HTERT RPE-1 (cell line): ENCODE results near the gene TRIM22.
"Not testable (repeated sequence)": the region's sequence is repeated elsewhere in the genome, so short reads cannot be mapped to it uniquely, and the experiment has no call there.

Experiments used
- in situ Hi-C: fragments of 300-500 bp; cut with MboI; formaldehyde crosslinking; loops from 4 replicates; pipeline ENCODE4 v1.14.3; 2020; ENCODE audit warnings: low sequenced_read_pairs

TRIM22 gene, protein sequence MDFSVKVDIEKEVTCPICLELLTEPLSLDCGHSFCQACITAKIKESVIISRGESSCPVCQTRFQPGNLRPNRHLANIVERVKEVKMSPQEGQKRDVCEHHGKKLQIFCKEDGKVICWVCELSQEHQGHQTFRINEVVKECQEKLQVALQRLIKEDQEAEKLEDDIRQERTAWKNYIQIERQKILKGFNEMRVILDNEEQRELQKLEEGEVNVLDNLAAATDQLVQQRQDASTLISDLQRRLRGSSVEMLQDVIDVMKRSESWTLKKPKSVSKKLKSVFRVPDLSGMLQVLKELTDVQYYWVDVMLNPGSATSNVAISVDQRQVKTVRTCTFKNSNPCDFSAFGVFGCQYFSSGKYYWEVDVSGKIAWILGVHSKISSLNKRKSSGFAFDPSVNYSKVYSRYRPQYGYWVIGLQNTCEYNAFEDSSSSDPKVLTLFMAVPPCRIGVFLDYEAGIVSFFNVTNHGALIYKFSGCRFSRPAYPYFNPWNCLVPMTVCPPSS

DNA sequence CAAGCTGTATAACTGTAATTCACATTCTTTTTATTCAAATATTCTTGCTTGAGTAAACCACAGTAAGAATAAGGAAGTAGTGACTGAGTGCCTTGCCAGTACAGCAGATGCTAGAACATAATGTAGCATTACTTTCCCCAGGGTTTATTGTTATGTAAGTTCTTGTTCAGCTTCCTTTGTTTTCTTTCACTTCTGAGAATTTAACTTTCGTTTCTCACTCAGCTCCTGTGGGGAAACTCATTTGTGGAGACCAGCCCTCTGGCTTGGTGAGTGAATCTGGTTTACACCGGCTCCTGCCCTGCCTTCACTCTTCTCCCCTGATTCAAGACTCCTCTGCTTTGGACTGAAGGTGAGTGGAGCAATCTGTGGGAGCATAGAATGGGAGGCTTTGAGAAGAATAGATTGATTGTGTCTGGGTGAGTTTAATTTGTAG lies at the start of gene TRIM22:
TSS of gene TRIM22 (plus strand) at position 240 of the 433 bp plus-strand sequence. CDS start 6,443 bp downstream, outside the sequence.
- in situ Hi-C loops = no loop called here

DNA sequence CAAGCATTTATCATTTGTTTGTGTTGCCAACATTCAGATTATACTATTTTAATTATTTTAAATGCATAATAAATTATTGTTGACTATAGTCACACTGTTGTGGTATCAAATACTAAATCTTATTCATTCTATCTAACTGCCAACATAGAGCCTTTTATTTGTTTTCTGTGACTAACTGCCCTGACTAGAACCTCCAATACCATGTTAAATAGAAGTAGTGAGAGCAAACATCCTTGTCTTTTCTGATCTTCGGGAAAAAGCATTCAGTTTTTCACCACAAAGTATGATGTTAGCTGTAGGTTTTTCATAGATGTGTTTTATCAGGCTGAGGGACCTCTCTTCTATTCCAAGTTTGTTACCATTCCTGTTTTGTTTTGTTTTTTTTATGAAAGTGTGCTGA lies 49.6 kb upstream of the TRIM22 start:
- in situ Hi-C loops = no loop called here

DNA sequence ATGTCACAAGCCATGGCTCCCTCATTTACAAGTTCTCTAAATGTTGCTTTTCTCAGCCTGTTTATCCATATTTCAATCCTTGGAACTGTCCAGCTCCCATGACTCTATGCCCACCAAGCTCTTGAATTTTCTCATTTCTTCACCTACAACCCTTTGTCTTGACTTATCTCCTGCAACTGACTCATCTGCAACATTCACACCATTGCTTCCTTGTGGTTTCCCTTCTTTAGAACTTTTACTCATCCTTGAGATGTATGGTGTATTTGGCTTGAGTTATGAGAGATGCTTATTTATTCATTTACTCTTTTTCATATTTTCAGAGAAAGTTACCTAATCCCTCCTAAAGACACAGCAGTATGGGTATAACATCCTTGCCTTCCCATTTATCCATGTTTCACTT lies 46.0 kb upstream of the TRIM22 start:
- in situ Hi-C loops = no loop called here

DNA sequence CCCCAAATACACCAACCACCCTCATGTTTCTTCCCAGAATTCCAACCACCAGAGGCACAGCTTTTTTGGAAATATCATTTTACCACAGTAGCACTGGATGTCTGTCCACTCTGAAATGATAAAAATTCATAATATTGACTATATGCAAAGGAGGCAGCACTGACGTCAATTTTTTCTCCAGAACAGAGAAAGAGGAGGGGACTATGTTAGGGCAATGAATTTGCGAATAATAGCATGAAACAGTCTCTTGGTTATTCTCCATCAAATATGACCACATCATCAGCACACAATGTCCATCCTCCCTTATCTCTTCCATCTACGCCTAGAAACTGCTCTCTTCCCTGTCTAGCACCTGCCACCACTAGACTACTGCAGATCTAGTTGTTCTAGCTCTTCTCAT lies 43.5 kb upstream of the TRIM22 start:
- in situ Hi-C loops = no loop called here

DNA sequence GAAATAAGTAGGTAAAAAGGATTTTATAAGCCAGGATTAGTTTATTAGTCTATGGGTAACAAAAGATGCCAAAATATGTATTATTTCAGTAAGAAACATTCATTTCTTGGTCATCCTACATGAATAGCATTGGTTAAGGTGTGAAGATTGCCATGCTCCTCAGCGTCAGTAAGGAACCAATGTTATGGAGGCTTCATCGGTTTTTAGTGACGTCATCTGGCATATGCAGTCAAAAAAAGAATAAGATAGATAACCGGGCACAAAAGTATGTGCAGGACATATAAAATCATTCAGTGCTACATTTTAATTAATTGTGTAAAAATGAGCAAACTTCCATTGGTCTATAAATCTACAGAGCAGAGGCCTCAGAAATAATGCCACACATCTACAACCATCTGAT lies 34.1 kb upstream of the TRIM22 start:
- in situ Hi-C loops = no loop called here

DNA sequence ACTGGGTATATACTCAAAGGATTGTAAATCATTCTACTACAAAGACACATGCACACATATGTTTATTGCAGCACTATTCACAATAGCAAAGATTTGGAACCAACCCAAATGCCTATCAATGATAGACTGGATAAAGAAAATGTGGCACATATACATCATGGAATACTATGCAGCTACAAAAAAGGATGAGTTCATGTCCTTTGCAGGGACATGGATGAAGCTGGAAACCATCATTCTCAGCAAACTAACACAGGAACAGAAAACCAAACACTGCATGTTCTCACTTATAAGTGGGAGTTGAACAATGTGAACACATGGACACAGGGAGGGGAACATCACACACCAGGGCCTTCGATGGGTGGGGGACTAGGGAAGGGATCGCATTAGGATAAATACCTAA lies 32.6 kb upstream of the TRIM22 start:
- in situ Hi-C loops = not testable (repeated sequence)

DNA sequence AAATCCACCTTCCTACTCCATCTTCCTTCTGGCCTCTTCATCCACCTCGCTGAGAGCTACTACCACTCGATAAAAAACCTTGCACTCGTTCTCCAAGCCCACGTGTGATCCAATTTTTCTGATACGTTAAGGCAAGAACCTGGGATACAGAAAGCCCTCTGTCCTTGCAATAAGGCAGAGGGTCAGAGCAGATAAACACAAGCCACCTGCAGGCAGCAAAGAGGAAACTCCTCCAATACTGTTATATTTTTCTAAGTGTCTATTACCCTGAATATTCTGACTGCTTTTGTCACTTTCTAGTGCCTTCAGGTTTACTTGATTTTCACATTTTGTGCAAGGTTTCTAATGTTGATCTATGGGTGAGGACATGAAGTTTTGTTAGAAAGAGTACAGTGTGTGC lies 31.3 kb upstream of the TRIM22 start:
- in situ Hi-C loops = no loop called here

DNA sequence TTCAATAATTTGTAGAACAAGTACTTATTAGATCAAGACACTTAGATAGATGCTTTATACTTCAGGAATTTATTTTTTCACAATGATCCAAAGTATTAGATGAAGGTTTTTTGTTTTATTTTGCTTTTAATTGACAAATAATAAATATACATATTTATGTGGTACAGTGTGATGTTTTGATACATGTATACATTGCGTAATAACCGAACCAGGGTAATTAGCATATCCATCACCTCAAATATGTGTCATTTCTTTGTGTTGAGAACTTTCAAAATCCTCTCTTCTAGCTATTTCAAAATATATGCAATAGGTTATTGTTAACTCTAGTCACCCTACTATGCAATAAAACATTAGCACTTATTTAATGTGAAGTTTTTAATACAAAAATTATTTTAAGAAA lies 26.1 kb upstream of the TRIM22 start:
- in situ Hi-C loops = no loop called here

DNA sequence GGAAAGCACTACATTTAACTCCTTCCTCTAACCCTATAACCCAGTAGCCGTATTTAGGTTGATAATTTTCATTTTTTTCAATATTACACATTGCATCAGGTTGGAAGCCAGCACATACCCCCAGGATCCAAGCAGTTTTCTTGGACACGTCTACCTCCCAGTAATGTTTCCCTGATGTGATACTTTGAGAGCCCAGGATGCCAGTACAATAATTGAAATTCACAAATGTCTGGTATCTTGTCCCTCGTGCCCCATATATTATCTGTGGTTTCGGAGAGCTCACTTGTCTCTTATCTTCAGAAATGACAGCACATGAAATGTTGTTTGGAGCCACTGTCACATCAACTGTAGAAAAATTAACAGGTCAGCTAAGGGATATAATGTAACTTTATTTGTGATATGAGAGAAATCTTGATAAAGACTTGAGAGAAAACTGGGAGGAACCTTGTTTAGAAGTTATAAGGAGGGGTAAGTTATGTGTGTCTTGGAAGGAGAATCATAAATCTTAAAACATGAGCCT lies 24.5 kb upstream of the TRIM22 start:
- in situ Hi-C loops = no loop called here

DNA sequence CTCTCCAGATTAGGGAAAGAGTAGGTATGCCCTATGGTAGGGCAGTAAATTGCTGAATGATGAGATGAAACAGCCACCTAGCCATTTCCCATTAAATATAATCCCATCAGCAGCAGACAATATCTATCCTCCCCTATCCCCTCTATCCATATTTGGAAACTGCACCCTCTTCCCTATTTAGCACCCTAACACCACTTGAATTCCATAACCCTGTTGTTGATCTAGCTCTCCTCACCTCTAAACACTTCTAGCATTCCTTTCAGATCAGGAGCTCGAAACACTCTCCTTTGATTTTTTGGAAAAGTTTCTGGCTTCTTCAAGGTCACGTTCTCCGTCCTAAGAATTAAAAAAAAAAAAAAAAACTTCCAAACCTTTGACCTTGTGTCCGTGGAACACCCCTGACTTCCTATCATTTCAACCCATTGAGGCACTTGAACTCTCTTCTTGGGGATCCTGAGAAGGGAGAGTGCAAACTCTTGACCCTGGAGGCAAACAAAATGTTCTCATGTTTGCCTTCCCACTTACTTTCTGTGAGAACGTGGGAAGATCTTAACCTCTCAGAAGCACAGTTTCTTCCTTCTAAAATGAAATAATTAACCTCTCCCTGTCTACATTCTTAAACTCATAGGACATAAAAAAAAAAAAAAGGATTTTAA lies 23.7 kb upstream of the TRIM22 start:
- in situ Hi-C loops = no loop called here

DNA sequence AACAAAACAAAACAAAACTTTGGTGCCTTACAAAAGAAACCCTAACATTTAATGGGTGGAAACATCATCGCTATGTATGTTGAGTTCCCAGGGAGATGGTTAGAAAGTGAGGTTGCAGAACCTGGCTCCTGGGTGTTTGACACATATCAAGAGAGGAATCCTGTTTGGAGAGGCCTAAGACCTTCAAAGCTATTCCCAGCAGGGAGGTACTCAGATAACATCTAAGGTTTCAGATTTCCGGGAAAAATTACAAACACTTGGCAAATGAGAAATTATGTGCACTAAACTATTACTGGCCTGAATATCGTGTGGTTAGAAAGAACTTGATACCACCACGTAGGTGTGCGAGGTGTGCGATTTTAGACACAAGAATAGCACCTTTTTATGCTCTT lies 23.2 kb upstream of the TRIM22 start:
- in situ Hi-C loops = no loop called here

DNA sequence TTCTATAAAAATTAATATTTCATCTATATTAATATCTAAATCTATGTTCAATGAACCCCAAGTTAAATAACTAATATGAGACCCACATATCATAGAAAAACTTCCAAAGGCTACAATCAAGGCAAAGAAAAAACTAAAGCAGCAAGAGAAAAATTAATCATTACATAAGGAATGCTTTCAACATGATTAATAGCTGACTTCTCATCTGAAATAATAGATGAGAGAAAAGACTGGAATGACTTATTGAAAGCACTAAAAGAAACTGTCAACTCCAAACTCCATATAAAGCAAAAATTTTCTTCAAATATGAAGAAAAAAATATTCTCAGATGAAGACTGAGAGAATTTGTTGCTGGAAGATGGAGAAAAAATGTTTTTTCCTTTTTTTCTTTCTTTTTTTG lies 17.8 kb upstream of the TRIM22 start:
- in situ Hi-C loops = no loop called here

DNA sequence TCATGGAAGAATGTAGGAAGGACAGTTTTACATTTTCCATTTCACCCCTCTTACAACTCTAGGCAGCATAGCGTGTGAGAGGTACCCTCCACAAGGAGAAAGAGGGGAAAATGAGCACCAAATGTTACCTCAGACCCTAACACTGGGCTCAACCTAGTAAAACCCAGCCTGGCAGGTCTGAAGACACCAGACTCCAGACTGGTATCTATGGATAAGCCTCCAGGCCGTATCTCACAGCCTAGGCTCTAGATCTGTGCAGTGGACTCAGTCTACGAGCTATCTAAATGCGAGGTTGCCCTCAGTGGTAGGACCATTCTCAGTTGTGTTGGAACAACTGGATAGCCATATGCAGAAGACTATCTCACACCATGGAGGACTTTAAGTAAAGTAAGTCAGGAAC lies 15.2 kb upstream of the TRIM22 start:
- in situ Hi-C loops = no loop called here

DNA sequence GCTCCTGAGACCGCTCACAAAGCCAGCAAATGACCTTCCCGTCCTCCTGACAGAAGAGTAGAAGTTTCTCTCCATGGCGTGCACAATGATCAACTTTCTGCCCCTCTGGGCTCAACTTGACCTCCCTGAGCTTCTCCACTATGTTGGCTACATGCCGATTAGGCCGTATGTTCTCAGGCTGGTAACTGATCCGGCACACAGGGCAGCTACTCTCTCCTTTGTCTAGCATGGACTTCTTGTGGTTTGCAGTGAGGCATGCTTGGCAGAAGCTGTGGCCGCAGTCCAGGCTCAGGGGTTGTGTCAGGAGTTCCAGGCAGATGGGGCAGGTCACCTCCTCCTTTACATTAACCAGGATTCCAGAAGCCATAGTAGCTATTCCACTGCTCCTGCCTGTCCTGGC lies 9.8 kb upstream of the TRIM22 start:
- in situ Hi-C loops = no loop called here

DNA sequence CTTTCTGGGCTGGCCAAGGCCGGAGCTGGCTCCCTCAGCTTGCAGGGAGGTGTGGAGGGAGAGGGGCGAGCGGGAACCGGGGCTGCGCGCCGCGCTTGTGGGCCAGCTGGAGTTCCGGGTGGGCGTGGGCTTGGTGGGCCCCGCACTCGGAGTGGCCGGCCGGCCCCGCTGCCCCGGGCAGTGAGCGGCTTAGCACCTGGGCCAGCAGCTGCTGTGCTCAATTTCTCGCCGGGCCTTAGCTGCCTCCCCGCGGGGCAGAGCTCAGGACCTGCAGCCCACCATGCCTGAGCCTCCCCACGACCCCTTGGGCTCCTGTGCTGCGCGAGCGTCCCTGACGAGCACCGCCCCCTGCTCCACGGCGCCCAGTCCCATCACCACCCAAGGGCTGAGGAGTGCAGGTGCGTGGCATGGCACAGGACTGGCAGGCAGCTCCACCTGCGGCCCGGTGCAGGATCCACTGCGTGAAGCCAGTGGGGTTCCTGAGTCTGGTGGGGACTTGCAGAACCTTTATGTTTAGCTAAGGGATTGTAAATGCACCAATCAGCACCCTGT lies 6.6 kb upstream of the TRIM22 start:
- in situ Hi-C loops = not testable (repeated sequence)

DNA sequence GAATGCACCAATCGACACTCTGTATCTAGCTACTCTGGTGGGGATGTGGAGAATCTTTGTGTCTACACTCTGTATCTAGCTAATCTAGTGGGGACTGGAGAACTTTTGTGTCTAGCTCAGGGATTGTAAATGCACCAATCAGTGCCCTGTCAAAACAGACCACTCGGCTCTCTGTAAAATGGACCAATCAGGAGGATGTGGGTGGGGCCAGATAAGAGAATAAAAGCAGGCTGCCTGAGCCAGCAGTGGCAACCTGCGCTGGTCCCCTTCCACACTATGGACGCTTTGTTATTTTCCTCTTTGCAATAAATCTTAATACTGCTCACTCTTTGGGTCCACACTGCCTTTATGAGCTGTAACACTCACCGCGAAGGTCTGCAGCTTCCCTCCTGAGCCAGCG lies 6.0 kb upstream of the TRIM22 start:
- in situ Hi-C loops = not testable (repeated sequence)

DNA sequence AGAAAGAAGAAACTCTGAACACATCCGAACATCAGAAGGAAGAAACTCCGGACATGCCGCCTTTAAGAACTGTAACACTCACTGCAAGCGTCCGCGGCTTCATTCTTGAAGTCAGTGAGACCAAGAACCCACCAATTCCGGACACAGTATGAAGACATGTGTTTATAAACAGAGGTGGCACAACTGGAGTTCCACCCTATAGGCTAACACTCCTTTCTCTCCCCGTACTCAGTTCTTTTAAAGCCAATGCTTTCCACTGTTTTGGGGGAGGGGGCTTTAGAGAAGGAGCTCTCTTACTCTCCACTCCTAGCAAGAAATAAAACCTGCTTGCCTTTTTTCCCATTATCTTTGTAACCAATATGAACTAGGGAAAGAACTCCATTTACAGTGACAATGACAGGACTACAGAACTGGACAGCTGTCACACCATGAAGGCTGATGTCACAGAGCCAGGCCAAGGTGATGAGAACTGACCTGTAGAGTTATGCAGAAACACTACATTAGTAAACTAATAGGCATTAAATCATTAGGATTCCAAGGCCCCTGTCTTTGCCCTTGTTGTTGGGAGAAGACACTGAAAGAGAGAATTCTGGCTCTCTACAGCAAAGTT lies 5.4 kb upstream of the TRIM22 start:
- in situ Hi-C loops = no loop called here

DNA sequence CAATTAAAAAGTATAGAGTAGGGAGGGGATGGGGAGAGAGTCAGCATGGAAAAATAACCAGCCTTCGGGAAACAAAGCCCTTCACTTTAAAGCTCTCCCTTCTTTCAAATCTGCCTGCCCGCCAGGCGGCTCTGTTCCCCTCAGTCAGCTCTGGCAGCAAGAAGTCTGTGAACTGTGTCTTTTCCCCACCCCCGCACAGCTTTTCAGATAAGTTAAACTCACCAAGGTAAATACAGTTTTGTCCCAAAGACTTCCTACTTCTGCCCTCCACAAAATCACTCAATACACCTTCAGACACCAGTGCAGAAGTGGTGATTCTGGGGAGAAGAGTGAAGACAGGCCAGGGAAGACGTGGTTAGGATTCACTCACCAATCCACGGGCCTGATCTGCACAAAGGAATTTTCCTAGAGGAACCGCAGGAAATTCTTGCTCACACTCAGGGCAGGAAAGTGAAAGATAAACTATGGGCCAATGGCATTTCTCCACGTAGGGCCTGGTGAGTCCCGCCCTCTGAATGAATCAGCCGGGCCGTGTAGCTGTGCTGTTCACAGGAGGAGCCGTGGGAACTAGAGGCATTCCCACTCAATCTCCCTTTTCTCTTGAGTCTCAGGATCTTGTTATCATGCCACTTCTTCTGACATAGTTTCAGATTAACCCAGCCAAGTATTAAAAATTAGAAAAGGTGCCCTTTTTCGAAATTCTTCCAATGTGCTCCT lies 4.8 kb upstream of the TRIM22 start, which contains the start of gene TRIM5:
TSS of gene TRIM5 (minus strand) at position 429 of the 717 bp plus-strand sequence. CDS start 4,897 bp downstream, outside the sequence.
- in situ Hi-C loops = no loop called here

DNA sequence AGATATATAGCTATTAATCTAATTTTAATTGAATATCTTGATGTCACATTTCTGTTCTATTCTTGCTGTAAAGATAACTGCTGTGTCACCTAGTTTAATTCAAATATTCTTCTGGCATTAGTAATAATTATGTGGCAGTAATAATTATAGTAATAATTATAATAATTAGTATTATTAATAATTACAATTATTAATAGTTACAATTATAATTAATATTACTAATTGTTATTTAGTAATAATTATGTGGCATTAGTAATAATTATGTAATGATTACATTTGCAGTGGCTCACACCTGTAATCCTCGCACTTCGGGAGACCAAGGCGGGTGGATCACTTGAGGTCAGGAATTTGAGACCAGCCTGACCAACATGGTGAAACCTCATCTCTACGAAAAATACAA lies 3.2 kb upstream of the TRIM22 start:
- in situ Hi-C loops = no loop called here

DNA sequence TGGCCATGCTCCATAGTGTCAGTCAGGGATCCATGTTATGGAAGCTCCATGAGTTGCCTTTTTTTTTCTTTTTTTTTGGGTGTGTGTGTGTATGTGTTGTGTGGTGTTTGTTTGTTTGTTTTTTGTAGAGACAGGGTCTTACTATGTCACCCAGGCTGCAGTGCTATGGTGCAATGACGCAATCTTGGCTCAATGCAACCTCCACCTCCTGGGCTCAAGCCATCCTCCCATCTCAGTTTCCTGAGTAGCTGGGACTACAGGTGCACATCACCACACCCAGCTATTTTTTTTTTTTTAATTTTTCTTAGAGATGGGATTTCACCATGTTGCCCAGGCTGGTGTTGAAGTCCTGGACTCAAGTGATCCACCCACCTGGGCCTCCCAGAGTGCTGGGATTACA lies 1.1 kb upstream of the TRIM22 start:
- in situ Hi-C loops = no loop called here

DNA sequence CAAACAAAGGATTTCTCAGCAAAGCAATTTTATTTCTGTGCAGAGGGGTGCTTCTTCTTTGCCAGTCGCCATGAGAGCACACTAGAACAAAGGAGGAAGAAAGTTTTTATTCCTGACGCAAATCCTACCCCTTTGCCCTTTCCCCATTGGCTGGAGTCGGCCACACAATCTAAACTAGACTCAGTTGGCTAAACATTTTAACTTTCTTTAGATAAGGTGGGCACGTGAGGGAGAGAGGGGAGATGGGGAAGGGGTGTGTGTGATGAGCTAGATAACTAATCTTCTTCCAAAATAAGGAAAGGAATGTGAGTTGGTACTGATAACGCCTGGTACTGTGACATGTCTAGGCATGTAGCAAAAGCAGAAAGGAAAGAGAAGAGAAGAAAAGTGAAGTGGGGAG lies 626 bp downstream of the TRIM22 start:
- in situ Hi-C loops = no loop called here
